ENCODE results near the gene RCSD1.

Gene RCSD1

DNA sequence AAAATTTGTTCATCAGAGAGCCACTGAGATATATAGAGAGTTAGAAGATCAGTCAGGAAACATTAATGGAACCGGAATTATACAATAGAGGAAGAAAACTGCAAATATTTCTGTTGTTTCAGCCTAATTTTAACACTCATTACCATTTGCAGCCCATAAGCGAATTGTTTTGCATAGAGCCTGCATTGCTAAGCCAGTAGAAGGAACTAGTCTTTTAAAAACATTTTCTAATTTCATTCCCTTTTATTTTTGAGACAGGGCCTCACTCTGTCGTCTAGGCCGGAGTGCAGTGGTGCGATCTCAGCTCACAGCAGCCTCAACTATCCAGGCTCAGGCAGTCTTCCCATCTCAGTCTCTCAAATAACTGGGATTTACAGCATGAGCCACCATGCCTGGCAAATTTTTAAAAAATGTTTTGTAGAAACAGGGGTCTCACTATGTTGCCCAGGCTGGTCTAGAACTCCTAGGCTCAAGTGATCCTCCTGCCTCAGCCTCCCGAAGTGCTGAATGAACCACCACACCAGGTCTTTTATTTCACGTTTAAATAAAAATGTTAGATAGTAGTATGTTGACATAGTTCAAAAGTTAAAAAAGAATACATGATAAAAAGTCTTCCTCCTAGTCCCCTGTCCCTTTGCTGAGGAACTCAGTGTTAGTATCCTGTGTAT lies 117.1 kb downstream of the RCSD1 start:
- DNase-seq (ENCODE audit: low spot score) = no peak

GRCh38 chr1:167747988-167748387 lies 118.0 kb downstream of the RCSD1 start:
- DNase-seq (ENCODE audit: low spot score) = no peak

- no peak for DNase-seq (ENCODE audit: low spot score)
Observed at GRCh38 chr1:167748906-167749305, 118.9 kb downstream of the RCSD1 start.

DNA sequence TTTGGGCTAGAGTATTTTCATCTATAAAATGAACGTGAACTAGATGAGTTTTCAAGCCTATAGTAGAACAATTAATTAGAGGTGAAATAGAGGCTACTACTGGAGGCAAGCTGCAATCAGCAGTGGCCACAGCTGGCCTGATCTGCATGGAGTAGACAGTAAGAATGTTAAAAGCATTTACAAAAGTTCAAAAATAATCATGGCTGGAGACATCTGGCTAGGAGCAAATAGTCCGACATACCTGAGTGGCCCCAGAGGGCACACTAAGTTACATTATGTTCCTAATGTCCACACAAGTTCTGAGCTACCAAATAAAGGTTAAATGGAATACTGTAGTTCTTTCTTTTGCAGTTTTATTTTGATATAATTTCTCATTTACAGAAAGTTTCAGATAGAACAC lies 119.7 kb downstream of the RCSD1 start:
- no peak for DNase-seq (ENCODE audit: low spot score)

DNA sequence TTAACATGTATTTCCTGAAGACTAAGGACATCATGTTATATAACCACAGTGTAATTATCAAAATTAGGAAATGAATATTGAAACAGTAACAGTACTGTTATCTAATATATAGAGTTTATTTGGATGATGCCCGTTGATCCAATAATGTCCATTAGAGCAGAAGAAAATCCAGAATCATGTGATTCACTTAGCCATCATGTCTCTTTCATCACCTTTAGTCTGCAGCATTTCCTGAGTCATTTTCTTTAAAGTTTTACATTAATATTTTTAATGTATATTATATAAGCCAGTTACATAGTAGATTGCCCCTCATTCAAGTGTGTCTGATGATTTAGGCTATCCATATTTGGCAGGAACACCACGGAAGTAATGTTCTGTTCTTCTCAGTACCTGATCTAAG lies 120.6 kb downstream of the RCSD1 start:
- DNase-seq (ENCODE audit: low spot score) = no peak

- no peak for DNase-seq (ENCODE audit: low spot score)
Observed at GRCh38 chr1:167751676-167752075, 121.6 kb downstream of the RCSD1 start.

- no peak for DNase-seq (ENCODE audit: low spot score)
Observed at GRCh38 chr1:167752219-167752985, 122.4 kb downstream of the RCSD1 start.

GRCh38 chr1:167755654-167756053 lies 125.6 kb downstream of the RCSD1 start:
- DNase-seq (ENCODE audit: low spot score) = no peak
